Stomach (tissue), 9 donors: ENCODE measurements around the gene BPIFA1. TPM values are rescaled to one million over a fixed set of nuclear protein-coding genes. Genes with fewer than 3 reads are reported as not detected.

ENCODE experiments used
- DNase-seq, 2 donors: peaks; one replicate each; pipeline versions ENCODE4 v3.0.0 to v3.0.0-alpha.2; 2013 to 2019
- H3K27ac ChIP-seq, 5 donors: fragments of 200-600 bp in 4 of 5; sonication (generic) in 4 of 5; one replicate each; pipeline ENCODE4 v1.5.1; 2013 to 2019; ENCODE audit warnings: mild to moderate bottlenecking in 1 of 5, moderate library complexity in 1 of 5
- H3K27me3 ChIP-seq, 3 donors: fragments of 200-600 bp; sonication (generic); one replicate each; pipeline ENCODE4 v1.5.1; 2017 to 2019; ENCODE audit warnings: mixed run types in 1 of 3
- H3K36me3 ChIP-seq, 4 donors: fragments of 200-600 bp; sonication (generic); 1 replicate in 3 of 4; 2 replicates in 1 of 4; pipeline ENCODE4 v1.5.1; 2016 to 2019
- H3K4me1 ChIP-seq, 4 donors: fragments of 200-600 bp; sonication (generic); one replicate each; pipeline ENCODE4 v1.5.1; 2016 to 2019
- H3K4me3 ChIP-seq, 4 donors: fragments of 200-600 bp; sonication (generic) in 3 of 4; one replicate each; pipeline ENCODE4 v1.5.1; 2016 to 2019; ENCODE audit warnings: mild to moderate bottlenecking in 1 of 4
- H3K9me3 ChIP-seq, 4 donors: fragments of 200-600 bp; sonication (generic); one replicate each; pipeline ENCODE4 v1.5.1; 2016 to 2019
- EP300 ChIP-seq: sonication (generic); formaldehyde crosslinking; IDR thresholded peaks from one replicate; pipeline ENCODE4 v1.6.1; 2017; ENCODE audit warnings: antibody characterized with exemption
- POLR2A ChIP-seq, 4 donors: fragments of 450-650 bp; IDR thresholded peaks; one replicate each; pipeline ENCODE4 v1.6.1; 2016; ENCODE audit warnings: antibody characterized with exemption in 4 of 4, control low read depth in 2 of 4, mild to moderate bottlenecking in 1 of 4, moderate library complexity in 1 of 4
- POLR2AphosphoS5 ChIP-seq, 3 donors: sonication (generic); formaldehyde crosslinking; IDR thresholded peaks; one replicate each; pipeline ENCODE4 v1.6.1; 2016; ENCODE audit warnings: antibody characterized with exemption in 3 of 3
- WGBS, 5 donors: extraction: QIAGEN DNeasy Blood & Tissue Kit in 3 of 5; methylation state at CpG; one replicate each; pipeline versions ENCODE4 v1.1.5 to v1.1.7; 2013 to 2018; 5-methylcytosine and 5-hydroxymethylcytosine counted together
- intact Hi-C: fragments of 100-400 bp; cut with DNase I; formaldehyde crosslinking; loops from one replicate; pipeline ENCODE4 v1.15.1; 2023; ENCODE audit warnings: low total_unique reads
- polyA plus RNA-seq, 3 donors: library from polyadenylated mRNA; stranded (reverse); fragments of 200-250 nt; gene quantifications; one replicate each; pipeline ENCODE4 v1.2.3, GENCODE V29; 2013
- total RNA-seq, 5 donors: library from RNA; depleted of rRNA; stranded (reverse); fragments of >200 nt; gene quantifications; one replicate each; pipeline versions ENCODE4 v1.1.0 to v1.2.3, GENCODE V29; 2014 to 2016
- TF ChIP-seq, protein P1 (sequence below), 7 experiments: fragments of 450-650 bp in 4 of 7; fragments of 200-600 bp in 3 of 7; sonication (generic) in 3 of 7; IDR thresholded peaks; one replicate each; pipeline ENCODE4 v1.5.1; 2016 to 2019; ENCODE audit warnings: antibody characterized with exemption in 7 of 7, control low read depth in 2 of 7, mild to moderate bottlenecking in 1 of 7
- donor health status: healthy with polysubstance abuse.
- donor health status: Bipolar disorder and iron deficiency.
- donor health status: healthy.

The BPIFA1 gene
- total and polyA plus RNA-seq, 8 donors: 0.72 TPM; not detected in 7

DNA sequence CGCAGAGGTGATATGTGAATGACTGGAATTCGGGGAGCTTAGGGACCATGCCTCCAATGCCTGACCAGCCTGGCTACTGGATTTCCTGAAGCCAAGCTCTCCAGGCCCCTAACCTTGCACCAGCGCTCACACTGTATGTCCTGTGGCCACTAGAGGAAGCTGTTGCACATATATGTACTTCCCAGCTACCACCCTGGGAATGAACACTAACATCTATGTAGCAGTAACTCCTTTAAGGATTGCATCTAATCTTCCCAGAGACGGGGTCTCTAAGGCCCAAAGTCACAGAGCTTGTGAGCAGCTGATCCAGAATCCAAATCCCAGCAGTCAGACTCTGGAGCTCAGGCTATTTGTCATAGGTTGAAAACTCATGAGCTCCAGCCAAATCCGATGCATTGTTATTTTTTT is 26.9 kb downstream of the BPIFA1 start:
- no peak overlapping the region for H3K4me3 ChIP-seq
- TF ChIP-seq POLR2AphosphoS5 (IDR thresholded peaks at IDR 0.05): peak in 1 of 3 donors; percentile 5
- TF ChIP-seq, protein P1, sequence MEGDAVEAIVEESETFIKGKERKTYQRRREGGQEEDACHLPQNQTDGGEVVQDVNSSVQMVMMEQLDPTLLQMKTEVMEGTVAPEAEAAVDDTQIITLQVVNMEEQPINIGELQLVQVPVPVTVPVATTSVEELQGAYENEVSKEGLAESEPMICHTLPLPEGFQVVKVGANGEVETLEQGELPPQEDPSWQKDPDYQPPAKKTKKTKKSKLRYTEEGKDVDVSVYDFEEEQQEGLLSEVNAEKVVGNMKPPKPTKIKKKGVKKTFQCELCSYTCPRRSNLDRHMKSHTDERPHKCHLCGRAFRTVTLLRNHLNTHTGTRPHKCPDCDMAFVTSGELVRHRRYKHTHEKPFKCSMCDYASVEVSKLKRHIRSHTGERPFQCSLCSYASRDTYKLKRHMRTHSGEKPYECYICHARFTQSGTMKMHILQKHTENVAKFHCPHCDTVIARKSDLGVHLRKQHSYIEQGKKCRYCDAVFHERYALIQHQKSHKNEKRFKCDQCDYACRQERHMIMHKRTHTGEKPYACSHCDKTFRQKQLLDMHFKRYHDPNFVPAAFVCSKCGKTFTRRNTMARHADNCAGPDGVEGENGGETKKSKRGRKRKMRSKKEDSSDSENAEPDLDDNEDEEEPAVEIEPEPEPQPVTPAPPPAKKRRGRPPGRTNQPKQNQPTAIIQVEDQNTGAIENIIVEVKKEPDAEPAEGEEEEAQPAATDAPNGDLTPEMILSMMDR (IDR thresholded peaks at IDR 0.05): peak in 5 of 7 experiments; percentile 31 to 74 (median 50)
- no peak for TF ChIP-seq EP300
- no peak for TF ChIP-seq POLR2A (IDR thresholded peaks at IDR 0.05)
- peak overlapping the region in 3 of 5 donors; percentile 20 to 79 (median 45) for H3K27ac ChIP-seq
- peaks cover 0 to 33% (median 0%) of the 10 kb centered on the region in 3 donors for H3K27me3 ChIP-seq
- no peaks in the 10 kb centered on the region for H3K36me3 ChIP-seq
- 15 to 27% (median 26%) methylated on average over 5 of the region's 5 CpGs for WGBS, 5 donors
- DNase-seq: peak; percentile 67 to 90
- intact Hi-C loops: no loop called here
- peaks cover 0 to 8% (median 5%) of the 10 kb centered on the region in 4 donors for H3K9me3 ChIP-seq
- peaks cover 0 to 22% (median 7%) of the 10 kb centered on the region in 4 donors for H3K4me1 ChIP-seq

DNA sequence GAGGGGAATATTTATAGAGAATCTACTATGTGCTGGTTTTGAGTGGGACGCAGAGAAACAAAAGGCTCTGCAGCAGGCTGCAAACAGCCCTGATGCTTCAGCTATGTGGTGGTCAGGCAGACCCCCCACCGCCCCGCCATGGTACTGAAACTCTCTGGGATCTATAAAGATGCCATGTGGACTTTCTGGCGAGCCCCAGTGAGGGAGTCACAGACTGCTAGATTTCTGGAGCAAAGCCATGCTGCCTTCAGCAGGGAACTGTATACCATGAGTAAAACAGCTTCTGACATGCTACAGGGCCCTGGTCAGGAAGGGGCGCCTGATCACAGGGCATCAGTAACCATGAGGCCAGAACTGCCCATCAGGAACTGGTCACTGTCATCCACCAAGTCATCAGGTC is 28.0 kb downstream of the BPIFA1 start:
- H3K27ac ChIP-seq: no peak overlapping the region
- WGBS, 5 donors: 70 to 87% (median 82%) methylated on average over 4 to 5 of the region's 5 CpGs

DNA sequence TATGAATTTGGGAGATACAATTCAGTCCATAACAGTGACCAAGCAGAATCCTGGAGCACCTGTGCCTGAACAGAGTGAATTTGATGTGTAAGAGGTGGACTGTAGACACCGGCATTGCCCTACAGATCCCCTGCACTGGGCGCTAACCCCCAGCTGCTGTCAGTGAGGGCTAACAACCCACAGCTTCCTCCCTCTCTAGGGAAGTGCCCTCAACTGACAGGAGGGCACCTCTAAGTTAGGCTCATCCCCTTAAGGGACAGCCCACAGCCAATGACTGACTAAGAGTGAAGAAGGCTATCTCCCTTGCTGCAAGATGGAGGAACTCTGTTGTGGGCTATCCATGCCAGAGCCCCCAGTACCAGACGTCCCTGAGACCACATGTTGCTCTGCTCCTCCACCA is 31.9 kb downstream of the BPIFA1 start:
- Histone ChIP-seq H3K27me3 (peaks cover 0 to 28% (median 0%) of the 10 kb centered on the region in 3 donors), H3K4me3 (no peak overlapping the region), H3K4me1 (peaks cover 0 to 23% (median 10%) of the 10 kb centered on the region in 4 donors), H3K36me3 (no peaks in the 10 kb centered on the region), H3K27ac (peak overlapping the region in 2 of 5 donors; percentile 61 to 80), H3K9me3 (no peaks in the 10 kb centered on the region)
- WGBS, 5 donors: 57 to 75% (median 61%) methylated on average over 3 of the region's 3 CpGs
- no peak for DNase-seq
- TF ChIP-seq, protein P1 (IDR thresholded peaks at IDR 0.05): no peak
- TF ChIP-seq POLR2AphosphoS5 (IDR thresholded peaks at IDR 0.05): no peak
- TF ChIP-seq POLR2A (IDR thresholded peaks at IDR 0.05): no peak
- no peak for TF ChIP-seq EP300
- intact Hi-C loops: no loop called here

More for the DNA sequence above, 28.0 kb downstream of the BPIFA1 start:
- Histone ChIP-seq H3K27me3 (peaks cover 0 to 33% (median 0%) of the 10 kb centered on the region in 3 donors), H3K36me3 (no peaks in the 10 kb centered on the region), H3K4me3 (no peak overlapping the region), H3K9me3 (peaks cover 0 to 8% (median 5%) of the 10 kb centered on the region in 4 donors), H3K4me1 (peaks cover 0 to 30% (median 12%) of the 10 kb centered on the region in 4 donors)
- DNase-seq: peak in 1 of 2 donors; percentile 32
- TF ChIP-seq POLR2AphosphoS5 (IDR thresholded peaks at IDR 0.05) (no peak), EP300 (no peak), POLR2A (IDR thresholded peaks at IDR 0.05) (no peak)
- TF ChIP-seq, protein P1 (IDR thresholded peaks at IDR 0.05): no peak
- intact Hi-C loops: no loop called here

DNA sequence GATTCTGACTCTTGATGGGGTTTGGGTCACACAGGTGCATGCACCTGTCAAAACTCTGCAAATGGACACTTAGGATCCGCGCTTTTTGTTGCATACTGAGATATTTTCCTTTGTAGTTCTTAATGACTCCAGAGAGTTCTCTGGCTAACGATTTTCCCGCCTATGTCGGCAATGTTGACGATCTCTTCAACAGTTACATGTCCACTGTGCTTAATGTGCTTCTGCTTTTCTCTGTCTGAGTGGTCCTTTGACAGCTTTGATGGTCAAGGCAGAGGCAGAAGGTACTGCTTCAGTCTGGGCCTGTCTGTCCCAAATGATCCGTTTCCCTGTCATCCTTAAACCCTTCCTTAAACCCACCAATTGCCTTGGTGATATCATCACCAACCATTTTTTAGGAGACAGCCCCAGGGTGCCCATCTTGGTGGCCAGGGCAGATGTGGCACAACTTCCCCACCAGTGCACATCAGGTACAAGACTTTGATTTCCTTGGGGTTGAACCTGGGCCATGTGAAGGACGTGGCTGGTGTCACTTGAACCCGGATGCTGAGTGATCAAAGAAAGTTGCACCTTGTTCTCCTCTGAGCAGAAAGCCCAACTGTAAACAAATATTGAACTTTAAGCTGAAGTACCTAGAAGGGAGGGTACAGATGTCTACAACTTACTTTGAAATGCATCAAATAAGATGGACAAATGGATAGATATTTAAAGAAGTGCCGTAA is 36.5 kb downstream of the BPIFA1 start:
- intact Hi-C loops: no loop called here
- Histone ChIP-seq H3K4me3 (no peak overlapping the region), H3K27me3 (peaks cover 0 to 1% (median 0%) of the 10 kb centered on the region in 3 donors), H3K9me3 (no peaks in the 10 kb centered on the region), H3K36me3 (no peaks in the 10 kb centered on the region), H3K4me1 (peaks cover under 1 to 21% (median 12%) of the 10 kb centered on the region in 4 donors), H3K27ac (peak overlapping the region in 3 of 5 donors; percentile 68 to 79 (median 74))
- WGBS, 5 donors: 82 to 86% (median 83%) methylated on average over 10 of the region's 10 CpGs
- no peak for DNase-seq
- TF ChIP-seq POLR2A (IDR thresholded peaks at IDR 0.05) (no peak), POLR2AphosphoS5 (IDR thresholded peaks at IDR 0.05) (no peak), EP300 (no peak)
- TF ChIP-seq, protein P1 (IDR thresholded peaks at IDR 0.05): no peak
